GM12878 (cell line): Measurements from ENCODE around the gene BNIPL. TPM values are rescaled to one million over a fixed set of nuclear protein-coding genes. Genes with fewer than 3 reads are reported as not detected.

ENCODE experiments used
- CHD1 ChIP-seq: IDR thresholded peaks from 2 replicates; pipeline ENCODE4 v1.6.1; 2012; ENCODE audit warnings: low read depth, low read length, improper control_type of control experiment
- DPF2 ChIP-seq: fragments of 450-650 bp; IDR thresholded peaks from 2 replicates; pipeline ENCODE4 v1.6.1; 2017; ENCODE audit warnings: mild to moderate bottlenecking
- E4F1 ChIP-seq: fragments of 450-650 bp; IDR thresholded peaks from 2 replicates; pipeline ENCODE4 v1.6.1; 2018; ENCODE audit warnings: borderline replicate concordance, mild to moderate bottlenecking; ENCODE audit not compliant: partially characterized antibody
- GATAD2B ChIP-seq: fragments of 450-650 bp; conservative IDR thresholded peaks from 2 replicates; pipeline ENCODE4 v1.6.1; 2017; ENCODE audit warnings: low read depth, mild to moderate bottlenecking, moderate library complexity
- HCFC1 ChIP-seq: fragments of 150-350 bp; IDR thresholded peaks from 2 replicates; pipeline ENCODE4 v1.6.1; 2014; ENCODE audit warnings: low read length
- HDAC2 ChIP-seq: fragments of 200-600 bp; sonication (generic); IDR thresholded peaks from 2 replicates; pipeline ENCODE4 v1.6.1; 2017
- HDGF ChIP-seq: fragments of 450-650 bp; IDR thresholded peaks from 2 replicates; pipeline ENCODE4 v1.6.1; 2016; ENCODE audit warnings: antibody characterized with exemption
- RFX5 ChIP-seq: IDR thresholded peaks from 2 replicates; pipeline ENCODE4 v1.6.1; 2011; ENCODE audit warnings: low read depth, low read length, improper control_type of control experiment
- ZBTB4 ChIP-seq: fragments of 450-650 bp; formaldehyde crosslinking; IDR thresholded peaks from 2 replicates; pipeline ENCODE4 v1.4.0; 2022; ENCODE audit warnings: mild to moderate bottlenecking, moderate library complexity
- ZNF207 ChIP-seq: fragments of 450-650 bp; IDR thresholded peaks from 2 replicates; pipeline ENCODE4 v1.6.1; 2014; ENCODE audit warnings: antibody characterized with exemption, mild to moderate bottlenecking, borderline replicate concordance
- polyA plus RNA-seq, 11 experiments: library from polyadenylated mRNA; depleted of rRNA in 4 of 11; unstranded in 6 of 11; stranded (reverse) in 5 of 11; fragments of >200 nt; fragmentation: Nextera tagmentation in 4 of 11; fragmentation: Illumina TruSeq in 1 of 11; extraction: Ambion mirVana in 4 of 11; extraction: Trizol in 1 of 11; gene quantifications; 1 replicate in 1 of 11; 2 replicates in 10 of 11; pipeline versions ENCODE4 v1.2.1 to v1.2.3, GENCODE V29; 2011 to 2016; ENCODE audit warnings: inconsistent platforms in 2 of 11, missing spikeins in 2 of 11, low read depth in 1 of 11
- total RNA-seq, 4 experiments: library from RNA; depleted of rRNA in 3 of 4; stranded (reverse); fragments of >200 nt in 3 of 4; fragmentation: Illumina TruSeq in 1 of 4; extraction: Trizol in 1 of 4; gene quantifications; 2 replicates each; pipeline versions ENCODE4 v1.2.1 to v1.2.3, GENCODE V29; 2013 to 2021
- TF ChIP-seq, protein P1 (sequence below): fragments of 450-650 bp; IDR thresholded peaks from 2 replicates; pipeline ENCODE4 v1.6.1; 2016; ENCODE audit warnings: mild to moderate bottlenecking, moderate library complexity, borderline replicate concordance
- TF ChIP-seq, protein P2 (sequence below): fragments of 450-650 bp; IDR thresholded peaks from 2 replicates; pipeline ENCODE4 v1.6.1; 2017; ENCODE audit warnings: mild to moderate bottlenecking, moderate library complexity

BNIPL gene
- total and polyA plus RNA-seq, 10 of the 15 experiments (the other 5 are each of a cell fraction or from before 2014, with no cell fraction given) = 0.05 to 1.1 (median 0.17) TPM

DNA sequence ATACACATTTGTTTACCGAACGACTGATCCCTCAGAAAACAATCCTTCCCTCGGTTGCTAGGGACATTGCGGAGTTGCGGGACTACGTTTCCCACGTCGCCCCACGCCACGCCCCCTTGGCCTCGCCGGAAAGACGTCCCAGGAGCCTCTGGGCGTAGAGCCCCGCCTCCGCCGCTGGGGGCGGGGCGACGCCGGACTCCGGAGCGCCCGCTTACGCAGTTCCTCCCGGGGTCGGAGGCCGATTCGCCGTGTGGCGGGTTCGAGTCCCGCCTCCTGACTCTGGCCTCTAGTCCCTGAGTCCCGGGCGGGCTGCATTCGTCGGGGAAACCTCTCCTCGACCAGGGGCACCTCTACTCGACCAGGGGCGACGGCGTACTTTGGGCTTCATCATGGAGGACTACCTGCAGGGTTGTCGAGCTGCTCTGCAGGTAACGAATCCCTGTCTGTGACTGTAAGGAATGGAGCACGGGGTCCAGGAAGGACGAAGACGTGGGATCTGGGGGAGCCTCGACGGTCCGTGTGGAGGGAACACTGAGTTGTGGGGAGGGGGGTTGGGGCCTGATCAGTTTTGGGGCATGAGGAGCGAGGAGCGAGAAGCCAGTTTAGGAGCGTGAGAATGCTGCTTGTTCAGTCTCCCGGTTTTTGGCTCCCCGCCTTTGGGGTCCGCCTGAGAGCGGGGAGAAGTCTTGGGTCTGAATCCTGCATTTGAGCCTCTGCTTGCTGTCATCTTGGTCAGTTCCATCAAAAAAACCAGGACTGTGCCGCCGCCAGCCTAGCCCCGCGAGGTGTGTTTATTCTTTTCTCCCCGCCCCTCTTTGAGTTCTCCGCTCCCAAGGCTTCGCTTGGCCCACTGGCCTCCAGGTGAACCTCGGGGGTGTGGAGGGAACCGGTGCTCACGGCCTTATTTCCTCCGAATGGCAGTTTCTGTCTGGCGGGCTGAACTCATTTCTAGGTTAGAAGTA, 27.9 kb upstream of the BNIPL start, which contains the start of gene PRUNE1 (continued):
- no peak for TF ChIP-seq ZBTB4 (CRISPR knock-in tag)
- TF ChIP-seq DPF2 = no peak
- no peak for TF ChIP-seq E4F1
- TF ChIP-seq HDAC2 = no peak
- TF ChIP-seq CHD1 = 0 out of 2 replicates have a peak, but pooled peaks have one; percentile 29
- TF ChIP-seq, protein P1, sequence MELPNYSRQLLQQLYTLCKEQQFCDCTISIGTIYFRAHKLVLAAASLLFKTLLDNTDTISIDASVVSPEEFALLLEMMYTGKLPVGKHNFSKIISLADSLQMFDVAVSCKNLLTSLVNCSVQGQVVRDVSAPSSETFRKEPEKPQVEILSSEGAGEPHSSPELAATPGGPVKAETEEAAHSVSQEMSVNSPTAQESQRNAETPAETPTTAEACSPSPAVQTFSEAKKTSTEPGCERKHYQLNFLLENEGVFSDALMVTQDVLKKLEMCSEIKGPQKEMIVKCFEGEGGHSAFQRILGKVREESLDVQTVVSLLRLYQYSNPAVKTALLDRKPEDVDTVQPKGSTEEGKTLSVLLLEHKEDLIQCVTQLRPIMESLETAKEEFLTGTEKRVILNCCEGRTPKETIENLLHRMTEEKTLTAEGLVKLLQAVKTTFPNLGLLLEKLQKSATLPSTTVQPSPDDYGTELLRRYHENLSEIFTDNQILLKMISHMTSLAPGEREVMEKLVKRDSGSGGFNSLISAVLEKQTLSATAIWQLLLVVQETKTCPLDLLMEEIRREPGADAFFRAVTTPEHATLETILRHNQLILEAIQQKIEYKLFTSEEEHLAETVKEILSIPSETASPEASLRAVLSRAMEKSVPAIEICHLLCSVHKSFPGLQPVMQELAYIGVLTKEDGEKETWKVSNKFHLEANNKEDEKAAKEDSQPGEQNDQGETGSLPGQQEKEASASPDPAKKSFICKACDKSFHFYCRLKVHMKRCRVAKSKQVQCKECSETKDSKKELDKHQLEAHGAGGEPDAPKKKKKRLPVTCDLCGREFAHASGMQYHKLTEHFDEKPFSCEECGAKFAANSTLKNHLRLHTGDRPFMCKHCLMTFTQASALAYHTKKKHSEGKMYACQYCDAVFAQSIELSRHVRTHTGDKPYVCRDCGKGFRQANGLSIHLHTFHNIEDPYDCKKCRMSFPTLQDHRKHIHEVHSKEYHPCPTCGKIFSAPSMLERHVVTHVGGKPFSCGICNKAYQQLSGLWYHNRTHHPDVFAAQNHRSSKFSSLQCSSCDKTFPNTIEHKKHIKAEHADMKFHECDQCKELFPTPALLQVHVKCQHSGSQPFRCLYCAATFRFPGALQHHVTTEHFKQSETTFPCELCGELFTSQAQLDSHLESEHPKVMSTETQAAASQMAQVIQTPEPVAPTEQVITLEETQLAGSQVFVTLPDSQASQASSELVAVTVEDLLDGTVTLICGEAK = peak; percentile 70; the same call in 1 of the 2 replicates
- TF ChIP-seq HDGF = peak; percentile 90
- TF ChIP-seq, protein P2, sequence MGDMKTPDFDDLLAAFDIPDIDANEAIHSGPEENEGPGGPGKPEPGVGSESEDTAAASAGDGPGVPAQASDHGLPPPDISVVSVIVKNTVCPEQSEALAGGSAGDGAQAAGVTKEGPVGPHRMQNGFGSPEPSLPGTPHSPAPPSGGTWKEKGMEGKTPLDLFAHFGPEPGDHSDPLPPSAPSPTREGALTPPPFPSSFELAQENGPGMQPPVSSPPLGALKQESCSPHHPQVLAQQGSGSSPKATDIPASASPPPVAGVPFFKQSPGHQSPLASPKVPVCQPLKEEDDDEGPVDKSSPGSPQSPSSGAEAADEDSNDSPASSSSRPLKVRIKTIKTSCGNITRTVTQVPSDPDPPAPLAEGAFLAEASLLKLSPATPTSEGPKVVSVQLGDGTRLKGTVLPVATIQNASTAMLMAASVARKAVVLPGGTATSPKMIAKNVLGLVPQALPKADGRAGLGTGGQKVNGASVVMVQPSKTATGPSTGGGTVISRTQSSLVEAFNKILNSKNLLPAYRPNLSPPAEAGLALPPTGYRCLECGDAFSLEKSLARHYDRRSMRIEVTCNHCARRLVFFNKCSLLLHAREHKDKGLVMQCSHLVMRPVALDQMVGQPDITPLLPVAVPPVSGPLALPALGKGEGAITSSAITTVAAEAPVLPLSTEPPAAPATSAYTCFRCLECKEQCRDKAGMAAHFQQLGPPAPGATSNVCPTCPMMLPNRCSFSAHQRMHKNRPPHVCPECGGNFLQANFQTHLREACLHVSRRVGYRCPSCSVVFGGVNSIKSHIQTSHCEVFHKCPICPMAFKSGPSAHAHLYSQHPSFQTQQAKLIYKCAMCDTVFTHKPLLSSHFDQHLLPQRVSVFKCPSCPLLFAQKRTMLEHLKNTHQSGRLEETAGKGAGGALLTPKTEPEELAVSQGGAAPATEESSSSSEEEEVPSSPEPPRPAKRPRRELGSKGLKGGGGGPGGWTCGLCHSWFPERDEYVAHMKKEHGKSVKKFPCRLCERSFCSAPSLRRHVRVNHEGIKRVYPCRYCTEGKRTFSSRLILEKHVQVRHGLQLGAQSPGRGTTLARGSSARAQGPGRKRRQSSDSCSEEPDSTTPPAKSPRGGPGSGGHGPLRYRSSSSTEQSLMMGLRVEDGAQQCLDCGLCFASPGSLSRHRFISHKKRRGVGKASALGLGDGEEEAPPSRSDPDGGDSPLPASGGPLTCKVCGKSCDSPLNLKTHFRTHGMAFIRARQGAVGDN = 0 out of 2 replicates have a peak, but pooled peaks have one; percentile 8
- peak; percentile 32; the same call in 1 of the 2 replicates for TF ChIP-seq GATAD2B
- 0 out of 2 replicates have a peak, but pooled peaks have one; percentile 67 for TF ChIP-seq ZNF207
- peak; percentile 85 for TF ChIP-seq RFX5
- peak; percentile 87 for TF ChIP-seq HCFC1
